OCI-LY7 (cell line): ENCODE results near the gene SLCO1B3.

Experiments
- EZH2phosphoT487 ChIP-seq: fragments of 200-600 bp; sonication (generic); IDR thresholded peaks from 2 replicates; pipeline ENCODE4 v1.6.1; 2018; ENCODE audit warnings: low read depth, borderline replicate concordance, mild to moderate bottlenecking, mixed run types, antibody characterized with exemption, low read length, moderate library complexity, mixed read lengths
- TF ChIP-seq, protein P1 (sequence below): fragments of 200-600 bp; sonication (generic); conservative IDR thresholded peaks from 2 replicates; pipeline ENCODE4 v1.5.1; 2014; ENCODE audit warnings: mild to moderate bottlenecking, antibody characterized with exemption, low read length, moderate library complexity, mixed read lengths

DNA sequence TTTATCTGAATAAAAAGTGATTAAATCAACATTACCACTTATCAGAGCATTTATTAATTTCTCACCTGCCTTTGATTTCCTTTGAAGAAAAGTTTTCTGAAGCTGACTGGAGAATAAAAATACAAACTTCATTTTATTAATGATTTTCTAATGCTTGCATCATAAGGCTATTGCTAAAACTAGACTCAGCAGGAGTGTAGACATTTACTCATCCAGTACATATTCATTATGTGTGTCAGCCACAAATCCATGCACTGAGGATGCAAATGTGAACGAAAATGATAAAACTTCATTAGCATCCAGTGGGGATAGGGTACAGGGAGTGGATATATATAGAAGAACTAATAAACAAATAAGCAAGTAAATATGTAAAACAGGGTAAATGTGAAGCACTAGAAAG lies 74.6 kb downstream of the SLCO1B3 start:
- TF ChIP-seq, protein P1, sequence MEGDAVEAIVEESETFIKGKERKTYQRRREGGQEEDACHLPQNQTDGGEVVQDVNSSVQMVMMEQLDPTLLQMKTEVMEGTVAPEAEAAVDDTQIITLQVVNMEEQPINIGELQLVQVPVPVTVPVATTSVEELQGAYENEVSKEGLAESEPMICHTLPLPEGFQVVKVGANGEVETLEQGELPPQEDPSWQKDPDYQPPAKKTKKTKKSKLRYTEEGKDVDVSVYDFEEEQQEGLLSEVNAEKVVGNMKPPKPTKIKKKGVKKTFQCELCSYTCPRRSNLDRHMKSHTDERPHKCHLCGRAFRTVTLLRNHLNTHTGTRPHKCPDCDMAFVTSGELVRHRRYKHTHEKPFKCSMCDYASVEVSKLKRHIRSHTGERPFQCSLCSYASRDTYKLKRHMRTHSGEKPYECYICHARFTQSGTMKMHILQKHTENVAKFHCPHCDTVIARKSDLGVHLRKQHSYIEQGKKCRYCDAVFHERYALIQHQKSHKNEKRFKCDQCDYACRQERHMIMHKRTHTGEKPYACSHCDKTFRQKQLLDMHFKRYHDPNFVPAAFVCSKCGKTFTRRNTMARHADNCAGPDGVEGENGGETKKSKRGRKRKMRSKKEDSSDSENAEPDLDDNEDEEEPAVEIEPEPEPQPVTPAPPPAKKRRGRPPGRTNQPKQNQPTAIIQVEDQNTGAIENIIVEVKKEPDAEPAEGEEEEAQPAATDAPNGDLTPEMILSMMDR = no peak
- no peak for TF ChIP-seq EZH2phosphoT487
